Renal pelvis (tissue), 4 donors: ENCODE results near the gene HAGHL. TPM values are rescaled to one million over a fixed set of nuclear protein-coding genes. Genes with fewer than 3 reads are reported as not detected.
A peak's percentile ranks its signal among the peaks of the same experiment; 100 is the strongest.

ENCODE experiments used
- DNase-seq: peaks from one replicate; pipeline ENCODE4 v3.0.0-alpha.2; 2013
- polyA plus RNA-seq, 3 donors: library from polyadenylated mRNA; unstranded; fragments of 120-200 nt; gene quantifications; one replicate each; pipeline ENCODE4 v1.2.1, GENCODE V29; 2013; ENCODE audit not compliant: insufficient read length in 3 of 3

HAGHL gene
- polyA plus RNA-seq, 3 donors = 4.6 to 8.5 (median 4.8) TPM

- peak; percentile 71 for DNase-seq
These were observed 6.4 kb upstream of the HAGHL start for GRCh38 chr16:720447-720989.

- peak; percentile 79 for DNase-seq
These were observed 5.7 kb upstream of the HAGHL start, which contains the start of gene ANTKMT for GRCh38 chr16:720990-721764. Gene ANTKMT, plus strand, starts transcription at chr16:721146. Its CDS starts 129 bp downstream, at chr16:721275.

GRCh38 chr16:721765-722540 lies 5.0 kb upstream of the HAGHL start:
- DNase-seq = no peak

- no peak for DNase-seq
These were observed 3.9 kb upstream of the HAGHL start for GRCh38 chr16:722835-723633.

GRCh38 chr16:723695-724094 lies 3.2 kb upstream of the HAGHL start:
- DNase-seq = no peak

GRCh38 chr16:724188-725040 lies 2.5 kb upstream of the HAGHL start:
- no peak for DNase-seq

- no peak for DNase-seq
These were observed 1.9 kb upstream of the HAGHL start for GRCh38 chr16:725041-725376.

GRCh38 chr16:725463-726187 lies 1.3 kb upstream of the HAGHL start:
- no peak for DNase-seq

- no peak for DNase-seq
These were observed 793 bp upstream of the HAGHL start for GRCh38 chr16:726188-726437.

GRCh38 chr16:727291-727977 lies 528 bp downstream of the HAGHL start:
- no peak for DNase-seq

GRCh38 chr16:728131-728889 lies 1.4 kb downstream of the HAGHL start:
- DNase-seq = no peak

GRCh38 chr16:728890-729744 lies 2.2 kb downstream of the HAGHL start:
- no peak for DNase-seq

- DNase-seq = no peak
These were observed 3.1 kb downstream of the HAGHL start for GRCh38 chr16:729768-730665.

GRCh38 chr16:730666-731509 lies 4.0 kb downstream of the HAGHL start:
- DNase-seq = no peak

- no peak for DNase-seq
These were observed 5.4 kb downstream of the HAGHL start for GRCh38 chr16:732332-732731.

GRCh38 chr16:732936-733335 lies 6.0 kb downstream of the HAGHL start:
- no peak for DNase-seq
